ENCODE results near the gene DGKA.

GRCh38 chr12:55972456-55972855 is 41.5 kb downstream of the DGKA start:
- TF ChIP-seq POLR2A (IDR thresholded peaks at IDR 0.05; ENCODE audit: low read depth, low read length) (no peak), TAF1 (IDR thresholded peaks at IDR 0.05; ENCODE audit: borderline replicate concordance, low read depth, low read length) (no peak), POLR2AphosphoS5 (IDR thresholded peaks at IDR 0.05; ENCODE audit: low read depth, low read length) (no peak)

All from GM12892 (cell line).